Gastrocnemius medialis (tissue), 4 donors: ENCODE data around the gene SIL1.

ENCODE experiments used
- CTCF ChIP-seq, 5 experiments: fragments of 450-650 bp in 3 of 5; fragments of 200-600 bp in 2 of 5; sonication (generic) in 2 of 5; IDR thresholded peaks in 4 of 5; conservative IDR thresholded peaks in 1 of 5; 1 replicate in 4 of 5; 2 replicates in 1 of 5; pipeline ENCODE4 v1.5.1; 2016 to 2019; ENCODE audit warnings: antibody characterized with exemption in 5 of 5, mild to moderate bottlenecking in 3 of 5, moderate library complexity in 3 of 5
- POLR2A ChIP-seq, 2 donors: fragments of 450-650 bp; IDR thresholded peaks; one replicate each; pipeline ENCODE4 v1.6.1; 2017; ENCODE audit warnings: antibody characterized with exemption in 2 of 2, mild to moderate bottlenecking in 2 of 2, moderate library complexity in 2 of 2

- TF ChIP-seq CTCF (IDR thresholded peaks at IDR 0.05 in 4 of 5, conservative IDR thresholded peaks at IDR 0.05 in 1 of 5) (no peak), POLR2A (IDR thresholded peaks at IDR 0.05) (no peak)
These were observed 251.2 kb downstream of the SIL1 start for GRCh38 chr5:138946831-138947560.
